Parathyroid adenoma (tissue), 2 donors: ENCODE measurements around the gene FAAP100.
A peak's percentile ranks its signal among the peaks of the same experiment; 100 is the strongest.

Source experiments
- H2AFZ ChIP-seq: fragments of 300-600 bp; sonication (generic); one replicate; pipeline ENCODE4 v1.7.0; 2017; ENCODE audit warnings: antibody characterized with exemption, mild to moderate bottlenecking
- H3K27ac ChIP-seq: fragments of 300-600 bp; sonication (generic); one replicate; pipeline ENCODE4 v1.7.0; 2017
- H3K27me3 ChIP-seq: fragments of 300-600 bp; sonication (generic); one replicate; pipeline ENCODE4 v1.7.0; 2017; ENCODE audit warnings: low read length; ENCODE audit not compliant: control insufficient read depth, insufficient read depth
- H3K36me3 ChIP-seq: fragments of 300-600 bp; sonication (generic); one replicate; pipeline ENCODE4 v1.7.0; 2017; ENCODE audit warnings: low read length; ENCODE audit not compliant: control insufficient read depth, insufficient read depth
- H3K4me1 ChIP-seq: fragments of 300-600 bp; sonication (generic); one replicate; pipeline ENCODE4 v1.7.0; 2017; ENCODE audit warnings: control low read depth
- H3K4me2 ChIP-seq: fragments of 300-600 bp; sonication (generic); one replicate; pipeline ENCODE4 v1.7.0; 2017; ENCODE audit warnings: low read length
- H3K4me3 ChIP-seq: fragments of 300-600 bp; sonication (generic); one replicate; pipeline ENCODE4 v1.7.0; 2017; ENCODE audit warnings: low read depth, low read length
- H3K79me2 ChIP-seq: fragments of 300-600 bp; sonication (generic); one replicate; pipeline ENCODE4 v1.7.0; 2017; ENCODE audit warnings: control low read depth
- H3K9ac ChIP-seq: fragments of 300-600 bp; sonication (generic); one replicate; pipeline ENCODE4 v1.7.0; 2017; ENCODE audit warnings: mild to moderate bottlenecking
- H3K9me3 ChIP-seq: fragments of 300-600 bp; sonication (generic); one replicate; pipeline ENCODE4 v1.7.0; 2017; ENCODE audit warnings: low read length; ENCODE audit not compliant: control insufficient read depth
- TF ChIP-seq, protein P1 (sequence below): fragments of 300-600 bp; sonication (generic); IDR thresholded peaks from one replicate; pipeline ENCODE4 v1.7.0; 2017; ENCODE audit warnings: antibody characterized with exemption, mild to moderate bottlenecking
- donor health status: primary hyperparathyroidism.

Gene FAAP100

DNA sequence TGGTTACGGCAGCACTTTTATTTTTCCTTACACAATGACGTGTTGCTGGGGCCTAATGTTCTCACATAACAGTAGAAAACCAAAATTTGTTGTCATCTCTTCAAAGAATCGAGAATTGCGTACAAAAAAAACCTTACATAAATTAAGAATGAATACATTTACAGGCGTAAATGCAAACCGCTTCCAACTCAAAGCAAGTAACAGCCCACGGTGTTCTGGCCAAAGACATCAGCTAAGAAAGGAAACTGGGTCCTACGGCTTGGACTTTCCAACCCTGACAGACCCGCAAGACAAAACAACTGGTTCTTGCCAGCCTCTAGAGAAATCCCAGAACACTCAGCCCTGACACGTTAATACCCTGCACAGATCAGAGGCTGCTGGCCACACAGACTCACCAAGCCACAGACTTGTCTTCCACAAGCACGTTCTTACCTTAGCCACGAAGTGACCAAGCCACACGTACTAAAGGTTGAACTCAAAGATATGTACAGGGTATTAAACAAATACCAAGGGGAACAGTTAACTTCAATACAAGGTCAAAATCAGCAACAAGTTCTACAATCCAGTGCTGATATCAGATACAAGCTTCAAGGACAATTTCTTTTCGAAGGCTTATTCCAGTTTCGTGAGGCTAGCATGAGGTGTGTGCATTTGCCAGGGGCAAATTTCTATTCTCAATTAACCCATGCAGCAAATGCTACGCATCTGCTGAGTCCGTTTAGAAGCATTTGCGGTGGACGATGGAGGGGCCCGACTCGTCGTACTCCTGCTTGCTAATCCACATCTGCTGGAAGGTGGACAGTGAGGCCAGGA is 42.0 kb downstream of the FAAP100 start:
- Histone ChIP-seq H3K9ac (no peak overlapping the region), H3K4me1 (peaks cover 9% of the 10 kb centered on the region), H3K4me2 (peak overlapping the region; percentile 93), H3K27ac (no peak overlapping the region), H3K4me3 (peak overlapping the region; percentile 93), H3K27me3 (no peaks in the 10 kb centered on the region), H3K9me3 (no peaks in the 10 kb centered on the region), H3K36me3 (no peaks in the 10 kb centered on the region), H2AFZ (no peak overlapping the region), H3K79me2 (peaks cover 11% of the 10 kb centered on the region)
- TF ChIP-seq, protein P1, sequence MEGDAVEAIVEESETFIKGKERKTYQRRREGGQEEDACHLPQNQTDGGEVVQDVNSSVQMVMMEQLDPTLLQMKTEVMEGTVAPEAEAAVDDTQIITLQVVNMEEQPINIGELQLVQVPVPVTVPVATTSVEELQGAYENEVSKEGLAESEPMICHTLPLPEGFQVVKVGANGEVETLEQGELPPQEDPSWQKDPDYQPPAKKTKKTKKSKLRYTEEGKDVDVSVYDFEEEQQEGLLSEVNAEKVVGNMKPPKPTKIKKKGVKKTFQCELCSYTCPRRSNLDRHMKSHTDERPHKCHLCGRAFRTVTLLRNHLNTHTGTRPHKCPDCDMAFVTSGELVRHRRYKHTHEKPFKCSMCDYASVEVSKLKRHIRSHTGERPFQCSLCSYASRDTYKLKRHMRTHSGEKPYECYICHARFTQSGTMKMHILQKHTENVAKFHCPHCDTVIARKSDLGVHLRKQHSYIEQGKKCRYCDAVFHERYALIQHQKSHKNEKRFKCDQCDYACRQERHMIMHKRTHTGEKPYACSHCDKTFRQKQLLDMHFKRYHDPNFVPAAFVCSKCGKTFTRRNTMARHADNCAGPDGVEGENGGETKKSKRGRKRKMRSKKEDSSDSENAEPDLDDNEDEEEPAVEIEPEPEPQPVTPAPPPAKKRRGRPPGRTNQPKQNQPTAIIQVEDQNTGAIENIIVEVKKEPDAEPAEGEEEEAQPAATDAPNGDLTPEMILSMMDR, result no peak

DNA sequence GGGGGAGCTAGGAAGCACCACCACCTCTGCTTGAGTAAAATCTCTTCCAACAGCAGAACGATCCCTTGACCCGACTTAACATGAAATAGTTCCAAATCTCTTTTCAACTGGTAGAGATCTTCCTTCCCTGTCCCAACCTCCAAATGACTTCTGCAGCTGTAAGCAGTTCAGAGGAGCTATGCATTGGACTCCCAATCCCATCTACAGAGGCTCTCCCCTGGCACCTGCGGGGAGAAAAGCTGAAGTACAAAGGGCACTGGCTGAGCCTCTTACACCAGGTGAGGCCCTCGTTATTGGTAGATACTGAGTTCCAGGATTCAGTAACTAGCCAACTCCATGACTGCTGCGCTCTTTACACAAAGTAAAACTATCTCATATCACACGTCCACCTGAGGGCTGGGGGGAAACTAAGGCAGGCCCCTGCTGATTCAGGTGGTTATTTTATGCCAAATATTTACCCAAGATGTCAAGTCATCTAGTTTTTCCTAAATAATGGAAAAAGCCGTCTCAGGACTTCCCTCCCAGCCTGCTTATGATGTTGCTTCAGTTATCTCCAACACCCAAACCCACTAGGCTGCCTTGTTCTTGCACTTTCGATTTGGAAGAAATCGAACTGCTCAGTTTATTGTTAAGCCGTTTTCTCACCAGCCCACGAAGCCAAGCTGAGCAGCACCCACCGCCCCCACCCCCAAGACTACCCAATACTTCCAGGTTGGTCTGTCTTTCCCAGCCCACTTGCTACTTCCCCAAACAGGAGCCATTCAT is 42.8 kb downstream of the FAAP100 start:
- Histone ChIP-seq H3K79me2 (peaks cover 11% of the 10 kb centered on the region), H2AFZ (no peak overlapping the region), H3K4me2 (peak overlapping the region; percentile 93), H3K9ac (no peak overlapping the region), H3K36me3 (no peaks in the 10 kb centered on the region), H3K27me3 (no peaks in the 10 kb centered on the region), H3K4me3 (peak overlapping the region; percentile 93), H3K27ac (no peak overlapping the region), H3K4me1 (peaks cover 9% of the 10 kb centered on the region), H3K9me3 (no peaks in the 10 kb centered on the region)
- TF ChIP-seq, protein P1, result no peak

DNA sequence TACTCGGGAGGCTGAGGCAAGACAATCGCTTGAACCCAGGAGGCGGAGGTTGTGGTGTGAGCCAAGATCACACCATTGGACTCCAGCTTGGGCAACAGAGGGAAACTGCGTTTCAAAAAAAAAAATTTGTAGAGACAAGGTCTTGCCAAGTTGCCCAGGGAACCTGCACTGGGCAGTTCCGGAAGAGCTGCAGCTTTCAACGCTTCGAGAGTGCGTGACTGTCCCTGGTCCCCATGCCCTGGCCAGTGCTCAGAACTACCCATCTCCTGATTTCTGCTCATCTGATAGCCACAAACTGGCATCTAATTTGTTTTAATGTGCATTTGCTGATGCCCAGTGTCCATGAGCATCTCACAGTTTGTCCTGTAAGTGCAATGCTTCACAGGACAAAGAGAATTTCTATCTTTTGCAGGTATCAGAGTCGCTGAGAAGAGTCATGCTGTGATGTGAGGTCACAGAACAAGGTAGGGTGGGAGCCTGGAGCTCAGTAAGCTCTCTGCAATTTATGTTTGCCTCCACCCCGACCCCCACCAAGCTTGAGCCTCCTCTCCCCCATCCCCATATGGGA is 43.4 kb downstream of the FAAP100 start:
- TF ChIP-seq, protein P1, result no peak
- H3K4me3 ChIP-seq, result peak overlapping the region; percentile 93
- H3K79me2 ChIP-seq, result peaks cover 11% of the 10 kb centered on the region
- no peaks in the 10 kb centered on the region for H3K36me3 ChIP-seq
- no peak overlapping the region for H3K27ac ChIP-seq
- no peak overlapping the region for H3K9ac ChIP-seq
- no peak overlapping the region for H2AFZ ChIP-seq
- H3K9me3 ChIP-seq, result no peaks in the 10 kb centered on the region
- peak overlapping the region; percentile 93 for H3K4me2 ChIP-seq
- H3K4me1 ChIP-seq, result peaks cover 9% of the 10 kb centered on the region
- H3K27me3 ChIP-seq, result no peaks in the 10 kb centered on the region

DNA sequence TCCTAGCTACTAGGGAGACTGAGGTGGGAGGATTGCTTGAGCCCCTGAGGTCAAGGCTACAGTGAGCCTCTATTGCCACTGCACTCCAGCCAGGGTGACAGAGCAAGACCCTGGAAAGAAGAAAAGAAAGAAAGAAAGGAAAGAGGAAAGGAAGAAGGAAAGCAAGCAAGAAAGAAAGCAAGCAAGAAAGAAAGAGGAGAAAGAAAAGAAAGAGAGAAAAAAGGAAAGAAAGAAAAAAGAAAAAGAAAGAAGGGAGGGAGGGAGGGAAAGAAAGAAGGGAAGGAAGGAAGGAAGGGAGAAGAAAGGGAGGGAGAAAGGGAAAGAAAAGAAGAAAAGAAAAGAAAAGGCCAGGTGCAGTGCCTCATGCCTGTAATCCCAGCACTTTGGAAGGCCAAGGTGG is 48.5 kb downstream of the FAAP100 start:
- no peaks in the 10 kb centered on the region for H3K4me1 ChIP-seq
- H3K27ac ChIP-seq, result no peak overlapping the region
- H3K27me3 ChIP-seq, result no peaks in the 10 kb centered on the region
- no peaks in the 10 kb centered on the region for H3K36me3 ChIP-seq
- TF ChIP-seq, protein P1, result no peak
- no peak overlapping the region for H2AFZ ChIP-seq
- no peak overlapping the region for H3K4me2 ChIP-seq
- no peaks in the 10 kb centered on the region for H3K79me2 ChIP-seq
- H3K9ac ChIP-seq, result no peak overlapping the region
- no peaks in the 10 kb centered on the region for H3K9me3 ChIP-seq
- no peak overlapping the region for H3K4me3 ChIP-seq
